HG02884 (cell line): ENCODE data around the gene NECTIN1.

Experiments used
- ATAC-seq: cut with Tn5 transposase; IDR thresholded peaks from one replicate; pipeline ENCODE4 v1.9.1; 2021; ENCODE audit warnings: mild to moderate bottlenecking, moderate library complexity; ENCODE audit not compliant: unreplicated experiment

The NECTIN1 gene

GRCh38 chr11:119734788-119735187 lies 5.8 kb upstream of the NECTIN1 start:
- ATAC-seq = no peak

GRCh38 chr11:119730789-119731386 lies 1.9 kb upstream of the NECTIN1 start:
- no peak for ATAC-seq

- no peak for ATAC-seq
Measured at GRCh38 chr11:119729951-119730613, 1.1 kb upstream of the NECTIN1 start.

- peak; percentile 6 for ATAC-seq
Measured at GRCh38 chr11:119729581-119729927, 554 bp upstream of the NECTIN1 start.

GRCh38 chr11:119728211-119728626 lies 781 bp downstream of the NECTIN1 start:
- no peak for ATAC-seq

GRCh38 chr11:119727523-119728151 lies 1.4 kb downstream of the NECTIN1 start:
- no peak for ATAC-seq

- ATAC-seq = no peak
Measured at GRCh38 chr11:119726585-119727522, 2.1 kb downstream of the NECTIN1 start.

GRCh38 chr11:119726150-119726553 lies 2.8 kb downstream of the NECTIN1 start:
- no peak for ATAC-seq

- ATAC-seq = no peak
Measured at GRCh38 chr11:119724956-119725355, 4.0 kb downstream of the NECTIN1 start.

- ATAC-seq = no peak
Measured at GRCh38 chr11:119723952-119724325, 5.1 kb downstream of the NECTIN1 start.

- no peak for ATAC-seq
Measured at GRCh38 chr11:119723243-119723951, 5.6 kb downstream of the NECTIN1 start.

- ATAC-seq = no peak
Measured at GRCh38 chr11:119722281-119722794, 6.7 kb downstream of the NECTIN1 start.

GRCh38 chr11:119721129-119722120 lies 7.6 kb downstream of the NECTIN1 start:
- no peak for ATAC-seq

GRCh38 chr11:119720311-119720913 lies 8.6 kb downstream of the NECTIN1 start:
- ATAC-seq = no peak

- ATAC-seq = no peak
Measured at GRCh38 chr11:119717839-119718534, 11.0 kb downstream of the NECTIN1 start.

GRCh38 chr11:119716582-119717498 lies 12.2 kb downstream of the NECTIN1 start:
- no peak for ATAC-seq

- no peak for ATAC-seq
Measured at GRCh38 chr11:119714590-119714989, 14.4 kb downstream of the NECTIN1 start.
